ENCODE results near the gene CPLX3.

GRCh38 chr15:74783808-74784175 lies 42.6 kb upstream of the CPLX3 start:
- TF ChIP-seq POLR2A (IDR thresholded peaks at IDR 0.05) = no peak
- TF ChIP-seq CTCF (IDR thresholded peaks at IDR 0.05) = no peak
